MCF 10A (cell line): ENCODE results near the gene PEX7. TPM values are rescaled to one million over a fixed set of nuclear protein-coding genes. Genes with fewer than 3 reads are reported as not detected.

Experiments
- BruUV-seq: library from RNA; stranded (reverse); fragments of 400-500 nt; replicated peaks from 2 replicates; lab custom pipeline; 2021; lab: Mats Ljungman, UMichigan
- CTCF ChIA-PET: fragments of 300-600 bp; sonication (Branson Sonifier 250); formaldehyde crosslinking; extraction: SDS; loops from one replicate; lab custom pipeline; 2021; ENCODE audit warnings: antibody characterized with exemption, inconsistent platforms; lab: Yijun Ruan, JAX
- POLR2A ChIA-PET: fragments of 300-600, 350-650 bp; sonication (Branson Sonifier 250); formaldehyde crosslinking; extraction: SDS; loops from one replicate; lab custom pipeline; 2020; ENCODE audit warnings: antibody characterized with exemption, inconsistent platforms; lab: Yijun Ruan, JAX
- DNase-seq: peaks from one replicate; pipeline ENCODE4 v3.0.0-alpha.2; 2018; ENCODE audit not compliant: unreplicated experiment
- H3K27ac Mint-ChIP-seq: one replicate; pipeline ENCODE4 v1.8.0; 2022; ENCODE audit warnings: mild to moderate bottlenecking, low read depth, mixed read lengths; ENCODE audit not compliant: unreplicated experiment
- H3K27me3 Mint-ChIP-seq: one replicate; pipeline ENCODE4 v1.8.0; 2022; ENCODE audit warnings: mixed read lengths; ENCODE audit not compliant: insufficient read depth, unreplicated experiment
- H3K36me3 Mint-ChIP-seq: one replicate; pipeline ENCODE4 v1.8.0; 2022; ENCODE audit warnings: mild to moderate bottlenecking, moderate library complexity, mixed read lengths; ENCODE audit not compliant: insufficient read depth, unreplicated experiment
- H3K4me1 Mint-ChIP-seq: one replicate; pipeline ENCODE4 v1.8.0; 2022; ENCODE audit warnings: mixed read lengths; ENCODE audit not compliant: insufficient read depth, unreplicated experiment
- H3K4me3 Mint-ChIP-seq: one replicate; pipeline ENCODE4 v1.8.0; 2022; ENCODE audit warnings: mild to moderate bottlenecking, moderate library complexity, mixed read lengths; ENCODE audit not compliant: unreplicated experiment
- H3K9me3 Mint-ChIP-seq: one replicate; pipeline ENCODE4 v1.8.0; 2022; ENCODE audit warnings: mixed read lengths; ENCODE audit not compliant: unreplicated experiment
- intact Hi-C: fragments of 100-400 bp; cut with micrococcal nuclease; formaldehyde crosslinking; loops from 2 replicates; pipeline ENCODE4 v1.14.1; 2022
- total RNA-seq: library from RNA; stranded (reverse); gene quantifications from 2 replicates; pipeline ENCODE4 v1.2.3, GENCODE V29; 2022
- TF ChIP-seq, protein P1 (sequence below): fragments of 200-600 bp; IDR thresholded peaks from one replicate; pipeline ENCODE4 v1.8.0; 2022; ENCODE audit warnings: antibody characterized with exemption, mild to moderate bottlenecking; ENCODE audit not compliant: unreplicated experiment

PEX7 gene
- total RNA-seq, 1 experiment from 2014 or later, result 6.0 TPM

- Mint-ChIP-seq H3K36me3 (peaks cover 15% of the 10 kb centered on the region), H3K4me1 (no peaks in the 10 kb centered on the region), H3K4me3 (no peak overlapping the region), H3K27ac (no peak overlapping the region), H3K9me3 (no peaks in the 10 kb centered on the region), H3K27me3 (peaks cover 11% of the 10 kb centered on the region)
- intact Hi-C loops, result no loop called here
- CTCF ChIA-PET, result interaction anchor here (0.6 to 1.9 kb wide), 7 partner anchors 16 to 1366 kb away, joined by 3 to 5 read pairs (median 3); partner anchors contain the start of gene MAP3K5
- no peak for DNase-seq
- no TSS peak for BruUV-seq
- POLR2A ChIA-PET, result no interaction called here
- TF ChIP-seq, protein P1, sequence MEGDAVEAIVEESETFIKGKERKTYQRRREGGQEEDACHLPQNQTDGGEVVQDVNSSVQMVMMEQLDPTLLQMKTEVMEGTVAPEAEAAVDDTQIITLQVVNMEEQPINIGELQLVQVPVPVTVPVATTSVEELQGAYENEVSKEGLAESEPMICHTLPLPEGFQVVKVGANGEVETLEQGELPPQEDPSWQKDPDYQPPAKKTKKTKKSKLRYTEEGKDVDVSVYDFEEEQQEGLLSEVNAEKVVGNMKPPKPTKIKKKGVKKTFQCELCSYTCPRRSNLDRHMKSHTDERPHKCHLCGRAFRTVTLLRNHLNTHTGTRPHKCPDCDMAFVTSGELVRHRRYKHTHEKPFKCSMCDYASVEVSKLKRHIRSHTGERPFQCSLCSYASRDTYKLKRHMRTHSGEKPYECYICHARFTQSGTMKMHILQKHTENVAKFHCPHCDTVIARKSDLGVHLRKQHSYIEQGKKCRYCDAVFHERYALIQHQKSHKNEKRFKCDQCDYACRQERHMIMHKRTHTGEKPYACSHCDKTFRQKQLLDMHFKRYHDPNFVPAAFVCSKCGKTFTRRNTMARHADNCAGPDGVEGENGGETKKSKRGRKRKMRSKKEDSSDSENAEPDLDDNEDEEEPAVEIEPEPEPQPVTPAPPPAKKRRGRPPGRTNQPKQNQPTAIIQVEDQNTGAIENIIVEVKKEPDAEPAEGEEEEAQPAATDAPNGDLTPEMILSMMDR, result no peak
Measured at GRCh38 chr6:136920216-136920615, 97.8 kb downstream of the PEX7 start.

DNA sequence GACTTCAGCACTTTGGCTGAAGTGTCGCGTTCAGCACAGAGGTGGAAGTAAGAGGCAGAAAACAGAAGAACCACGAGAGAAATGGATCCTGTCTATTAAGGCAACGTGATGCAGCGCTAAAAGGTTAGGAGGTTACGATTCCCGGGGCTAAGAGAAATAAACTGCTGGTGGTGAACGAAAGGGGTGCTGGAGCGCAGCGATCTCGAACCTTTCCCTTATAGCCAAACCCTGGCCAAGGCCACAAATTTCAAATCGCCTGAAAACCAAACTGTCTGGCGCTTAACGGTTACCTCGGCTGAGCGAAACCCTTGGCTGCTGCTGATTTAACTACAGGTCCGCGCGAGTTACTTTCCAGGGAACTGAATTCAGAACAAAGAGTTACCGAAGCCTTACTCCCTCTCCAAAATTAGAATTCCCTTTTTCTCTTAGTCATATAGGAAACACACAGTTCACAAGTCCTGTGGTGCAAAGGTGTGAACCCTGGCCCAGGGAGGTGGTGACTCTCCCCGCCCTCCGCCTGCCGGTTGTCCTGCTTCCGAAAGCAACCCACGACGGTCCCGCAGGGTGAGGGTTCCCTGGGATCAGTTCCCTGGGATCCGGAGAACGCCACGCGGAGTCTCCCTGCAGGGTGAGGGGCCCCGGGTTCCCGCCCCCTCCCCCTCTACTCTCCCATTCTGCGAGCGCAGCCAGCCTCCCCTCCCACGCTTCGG, 98.4 kb downstream of the PEX7 start:
- CTCF ChIA-PET, result interaction anchor here (0.7 to 1.0 kb wide), 2 partner anchors 70 to 1365 kb away, joined by 3 read pairs; no protein-coding TSS in a partner anchor
- intact Hi-C loops, result no loop called here
- Mint-ChIP-seq H3K4me1 (no peaks in the 10 kb centered on the region), H3K27me3 (peaks cover 11% of the 10 kb centered on the region), H3K4me3 (no peak overlapping the region), H3K36me3 (peaks cover 10% of the 10 kb centered on the region), H3K9me3 (no peaks in the 10 kb centered on the region), H3K27ac (no peak overlapping the region)
- no peak for DNase-seq
- BruUV-seq, result no TSS peak
- TF ChIP-seq, protein P1, result no peak
- POLR2A ChIA-PET, result interaction anchor here (0.6 kb wide), 1 partner anchor 53 kb away, joined by 3 read pairs; no protein-coding TSS in a partner anchor

- no peak for DNase-seq
- TF ChIP-seq, protein P1, result no peak
- Mint-ChIP-seq H3K27me3 (peaks cover 11% of the 10 kb centered on the region), H3K4me3 (peak overlapping the region; percentile 73), H3K4me1 (no peaks in the 10 kb centered on the region), H3K9me3 (no peaks in the 10 kb centered on the region), H3K27ac (no peak overlapping the region), H3K36me3 (peaks cover 4% of the 10 kb centered on the region)
- ChIA-PET POLR2A (interaction anchor here (0.6 to 1.0 kb wide), 2 partner anchors 54 to 92 kb away, joined by 3 to 4 read pairs; no protein-coding TSS in a partner anchor), CTCF (interaction anchor here (1.0 kb wide), 1 partner anchor 87 kb away, joined by 3 read pairs; no protein-coding TSS in a partner anchor)
- no TSS peak for BruUV-seq
- intact Hi-C loops, result no loop called here
Measured at GRCh38 chr6:136921381-136921935, 99.1 kb downstream of the PEX7 start.
